Fibroblast of mammary gland (primary cell): ENCODE data around the gene TDRD9.

Experiments
- DNase-seq: peaks from one replicate; pipeline ENCODE4 v3.0.0-alpha.2; 2010; ENCODE audit warnings: low read depth
- H3K4me3 ChIP-seq: 2 replicates; pipeline ENCODE4 v1.5.1; 2011; ENCODE audit warnings: low read depth, mild to moderate bottlenecking, low read length, moderate library complexity; ENCODE audit not compliant: control insufficient read depth
- TF ChIP-seq, protein P1 (sequence below): conservative IDR thresholded peaks from 2 replicates; pipeline ENCODE4 v1.5.1; 2011; ENCODE audit warnings: low read depth, low read length, inconsistent platforms; ENCODE audit not compliant: control insufficient read depth, insufficient read depth

TDRD9 gene

DNA sequence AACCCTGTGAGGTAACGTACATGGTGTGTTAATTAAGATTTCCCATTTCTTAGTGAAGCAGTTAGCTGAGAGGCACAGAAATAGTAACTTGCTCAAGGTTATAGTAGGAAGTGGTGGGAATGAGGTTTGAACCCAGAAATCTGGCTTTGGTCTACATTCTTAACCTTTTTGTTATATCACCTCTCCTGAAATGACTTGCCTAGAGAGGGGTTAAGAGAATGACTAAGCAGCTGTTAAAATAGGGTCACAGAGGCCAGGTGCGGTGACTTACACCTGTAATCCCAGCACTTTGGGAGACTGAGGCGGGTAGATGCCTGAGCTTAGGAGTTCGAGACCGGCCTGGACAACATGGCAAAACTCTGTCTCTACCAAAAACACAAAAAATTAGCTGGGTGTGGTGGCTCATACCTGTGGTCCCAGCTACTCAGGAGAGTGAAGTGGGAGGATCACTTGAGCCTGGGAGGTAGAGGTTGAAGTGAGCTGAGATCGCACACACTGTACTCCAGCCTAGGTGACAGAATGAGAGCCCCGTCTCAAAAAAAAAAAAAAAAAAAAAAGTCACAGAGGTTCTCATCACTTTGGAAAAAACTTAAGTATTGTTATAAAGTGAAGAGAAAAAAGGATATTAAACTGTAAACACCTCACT, 71.7 kb downstream of the TDRD9 start:
- DNase-seq: no peak
- TF ChIP-seq, protein P1, sequence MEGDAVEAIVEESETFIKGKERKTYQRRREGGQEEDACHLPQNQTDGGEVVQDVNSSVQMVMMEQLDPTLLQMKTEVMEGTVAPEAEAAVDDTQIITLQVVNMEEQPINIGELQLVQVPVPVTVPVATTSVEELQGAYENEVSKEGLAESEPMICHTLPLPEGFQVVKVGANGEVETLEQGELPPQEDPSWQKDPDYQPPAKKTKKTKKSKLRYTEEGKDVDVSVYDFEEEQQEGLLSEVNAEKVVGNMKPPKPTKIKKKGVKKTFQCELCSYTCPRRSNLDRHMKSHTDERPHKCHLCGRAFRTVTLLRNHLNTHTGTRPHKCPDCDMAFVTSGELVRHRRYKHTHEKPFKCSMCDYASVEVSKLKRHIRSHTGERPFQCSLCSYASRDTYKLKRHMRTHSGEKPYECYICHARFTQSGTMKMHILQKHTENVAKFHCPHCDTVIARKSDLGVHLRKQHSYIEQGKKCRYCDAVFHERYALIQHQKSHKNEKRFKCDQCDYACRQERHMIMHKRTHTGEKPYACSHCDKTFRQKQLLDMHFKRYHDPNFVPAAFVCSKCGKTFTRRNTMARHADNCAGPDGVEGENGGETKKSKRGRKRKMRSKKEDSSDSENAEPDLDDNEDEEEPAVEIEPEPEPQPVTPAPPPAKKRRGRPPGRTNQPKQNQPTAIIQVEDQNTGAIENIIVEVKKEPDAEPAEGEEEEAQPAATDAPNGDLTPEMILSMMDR: no peak
- H3K4me3 ChIP-seq: no peak overlapping the region

DNA sequence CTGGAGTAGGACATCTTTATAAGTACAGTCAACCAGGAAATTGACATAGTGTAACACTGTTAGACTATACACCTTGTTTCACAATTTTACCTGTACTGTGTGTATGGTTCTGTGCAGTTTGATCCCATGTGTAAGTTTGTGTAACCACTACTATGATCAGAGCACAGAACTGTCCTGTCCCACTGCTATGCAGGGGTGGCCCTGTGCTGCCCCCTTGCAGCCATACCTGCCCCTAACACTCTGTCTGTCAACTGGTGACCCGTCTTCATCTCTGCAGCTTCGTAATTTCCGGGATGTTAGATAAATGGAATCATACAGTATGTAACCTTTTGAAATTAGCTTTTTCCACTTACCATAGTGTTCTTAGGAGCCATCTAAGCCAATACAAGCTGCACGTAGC, 72.7 kb downstream of the TDRD9 start:
- no peak for DNase-seq
- no peak overlapping the region for H3K4me3 ChIP-seq

DNA sequence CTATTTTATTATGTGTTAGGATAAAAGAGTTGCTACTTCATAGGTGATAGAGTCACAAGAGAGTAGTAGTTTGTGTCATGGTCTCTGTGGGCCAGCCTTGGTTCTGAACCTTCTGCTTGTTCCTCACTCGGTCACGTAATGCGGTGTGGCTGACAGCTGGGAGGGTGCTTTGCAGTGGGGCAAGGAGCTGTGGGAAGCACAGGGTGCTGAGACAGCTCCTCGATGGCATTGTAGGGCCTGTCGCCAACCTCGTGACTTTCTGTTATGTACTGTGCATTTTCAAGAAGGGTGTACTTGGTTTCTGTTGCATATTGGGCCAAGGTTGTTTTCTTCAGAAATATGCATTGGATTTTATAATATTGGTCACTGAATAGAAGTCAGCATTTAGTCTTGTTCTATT, 75.4 kb downstream of the TDRD9 start:
- DNase-seq: no peak
- H3K4me3 ChIP-seq: no peak overlapping the region
- TF ChIP-seq, protein P1: no peak

More for the DNA sequence above, 72.7 kb downstream of the TDRD9 start:
- TF ChIP-seq, protein P1: peak; percentile 29

DNA sequence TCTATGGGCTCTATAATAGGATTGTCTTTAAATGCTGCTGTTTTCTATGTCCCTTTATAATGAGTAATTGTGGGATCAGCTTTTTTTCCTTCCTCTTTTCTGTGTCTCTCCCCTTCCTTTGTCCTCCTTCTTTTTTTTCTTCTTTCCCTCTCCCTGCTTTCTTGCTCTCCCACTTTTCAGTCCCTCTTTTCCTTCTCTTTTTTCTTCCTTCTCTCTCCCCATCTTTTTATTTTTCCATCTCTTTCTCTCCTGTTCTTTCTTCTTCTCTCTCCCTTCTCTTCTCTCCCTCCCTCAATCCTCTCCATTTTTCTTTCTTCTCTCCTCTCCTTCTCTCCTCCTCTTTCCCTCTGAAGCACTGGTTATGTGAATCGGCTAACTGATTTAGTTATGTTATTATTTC, 76.6 kb downstream of the TDRD9 start:
- TF ChIP-seq, protein P1: no peak
- DNase-seq: no peak

DNA sequence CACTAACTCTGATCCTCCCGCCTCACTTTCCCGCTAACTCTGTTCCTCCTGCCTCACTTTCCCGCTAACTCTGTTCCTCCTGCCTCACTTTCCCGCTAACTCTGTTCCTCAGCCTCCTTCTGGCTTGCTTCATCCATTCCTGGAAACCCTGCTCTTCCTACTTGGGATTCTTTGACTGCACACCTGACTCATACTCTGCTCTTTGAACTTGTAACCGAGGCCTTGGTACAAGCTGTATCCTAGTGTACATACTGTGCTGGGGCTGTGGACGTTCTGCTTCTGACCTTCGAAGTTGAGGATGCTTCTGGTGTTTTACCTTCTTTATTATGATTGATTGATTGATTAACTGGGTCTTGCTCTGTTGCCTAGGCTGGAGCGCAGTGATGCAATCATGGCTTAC, 77.2 kb downstream of the TDRD9 start:
- no peak overlapping the region for H3K4me3 ChIP-seq
- DNase-seq: no peak
- TF ChIP-seq, protein P1: no peak

More for the DNA sequence above, 76.6 kb downstream of the TDRD9 start:
- H3K4me3 ChIP-seq: no peak overlapping the region

DNA sequence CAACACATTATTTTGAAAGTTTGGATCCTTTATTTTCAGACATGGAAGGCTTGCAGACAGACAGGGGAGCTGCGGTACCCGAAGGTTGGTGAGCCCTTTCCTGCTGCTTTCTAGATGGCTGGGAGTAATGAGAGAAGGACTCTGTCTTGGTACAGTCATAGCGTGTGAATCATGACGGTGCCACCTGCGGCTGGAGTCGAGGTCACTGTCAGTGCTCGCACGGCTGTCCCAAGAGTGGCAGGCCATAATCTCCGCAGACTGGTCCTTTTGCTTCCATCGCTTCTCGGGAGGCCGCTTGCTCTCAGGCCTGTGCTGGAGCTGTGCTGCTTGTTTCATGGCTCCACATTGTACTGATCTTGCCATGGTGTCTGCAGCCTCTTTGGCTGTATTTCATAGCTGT, 78.9 kb downstream of the TDRD9 start:
- TF ChIP-seq, protein P1: no peak
- H3K4me3 ChIP-seq: no peak overlapping the region
- DNase-seq: no peak

DNA sequence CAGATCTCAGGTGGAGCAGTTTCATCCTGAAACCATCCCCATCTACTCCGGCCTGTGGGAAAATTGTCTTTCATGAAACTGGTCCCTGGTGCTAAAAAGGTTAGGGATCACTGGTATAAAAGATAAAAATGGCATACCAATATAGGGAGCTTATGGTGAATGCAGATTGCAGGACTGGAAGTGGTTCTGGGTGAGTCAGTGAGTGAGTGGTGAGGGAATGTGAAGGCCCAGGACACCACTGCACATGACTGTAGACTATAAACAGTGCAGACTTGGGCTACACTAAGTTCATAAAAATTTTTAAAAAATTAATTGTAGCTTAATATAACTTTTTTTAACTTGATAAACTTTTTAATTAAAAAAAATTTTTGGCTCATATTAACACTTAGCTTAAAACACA, 81.0 kb downstream of the TDRD9 start:
- TF ChIP-seq, protein P1: no peak
- H3K4me3 ChIP-seq: no peak overlapping the region
- DNase-seq: peak; percentile 18
